Trophoblast cell (in vitro differentiated cells and primary cell): Measurements from ENCODE around the gene SLC38A1.

ENCODE experiments used
- DNase-seq, 2 donors: peaks; one replicate each; pipeline ENCODE4 v3.0.0-alpha.2; 2016
- H2AFZ ChIP-seq: 2 replicates; pipeline ENCODE4 v1.6.1; 2013; ENCODE audit warnings: low read length, moderate library complexity, mild to moderate bottlenecking; ENCODE audit not compliant: insufficient read depth, poor library complexity
- H2AK5ac ChIP-seq: 2 replicates; pipeline ENCODE4 v1.6.1; 2013; ENCODE audit warnings: mild to moderate bottlenecking, low read length
- H2BK120ac ChIP-seq: 2 replicates; pipeline ENCODE4 v1.6.1; 2013; ENCODE audit warnings: low read length, mild to moderate bottlenecking, moderate library complexity; ENCODE audit not compliant: insufficient read depth, poor library complexity
- H2BK12ac ChIP-seq: 2 replicates; pipeline ENCODE4 v1.6.1; 2013; ENCODE audit warnings: mild to moderate bottlenecking, low read length, moderate library complexity
- H2BK5ac ChIP-seq: 2 replicates; pipeline ENCODE4 v1.6.1; 2013; ENCODE audit warnings: low read length, low read depth, moderate library complexity, mild to moderate bottlenecking; ENCODE audit not compliant: poor library complexity
- H3K14ac ChIP-seq: 2 replicates; pipeline ENCODE4 v1.6.1; 2013; ENCODE audit warnings: mild to moderate bottlenecking, low read length
- H3K18ac ChIP-seq: 2 replicates; pipeline ENCODE4 v1.6.1; 2013; ENCODE audit warnings: mild to moderate bottlenecking, low read length
- H3K23ac ChIP-seq: 2 replicates; pipeline ENCODE4 v1.6.1; 2013; ENCODE audit warnings: low read length
- H3K27ac ChIP-seq: 2 replicates; pipeline ENCODE4 v1.5.1; 2013; ENCODE audit warnings: low read depth, mild to moderate bottlenecking, inconsistent platforms, low read length, moderate library complexity
- H3K27me3 ChIP-seq: 2 replicates; pipeline ENCODE4 v1.6.1; 2013; ENCODE audit warnings: inconsistent platforms, mild to moderate bottlenecking, low read length, moderate library complexity; ENCODE audit not compliant: insufficient read depth
- H3K36me3 ChIP-seq, 2 experiments: 1 replicate in 1 of 2; 2 replicates in 1 of 2; pipeline ENCODE4 v1.6.1; 2013; ENCODE audit warnings: low read length in 2 of 2, mild to moderate bottlenecking in 2 of 2, moderate library complexity in 1 of 2; ENCODE audit not compliant: insufficient read depth in 2 of 2, control insufficient read depth in 1 of 2
- H3K4ac ChIP-seq: 2 replicates; pipeline ENCODE4 v1.6.1; 2013; ENCODE audit warnings: low read depth, mild to moderate bottlenecking, low read length, moderate library complexity
- H3K4me1 ChIP-seq, 2 experiments: 1 replicate in 1 of 2; 2 replicates in 1 of 2; pipeline ENCODE4 v1.6.1; 2013; ENCODE audit warnings: low read length in 2 of 2, mild to moderate bottlenecking in 2 of 2, moderate library complexity in 1 of 2; ENCODE audit not compliant: insufficient read depth in 2 of 2, control insufficient read depth in 1 of 2
- H3K4me2 ChIP-seq: 2 replicates; pipeline ENCODE4 v1.6.1; 2013; ENCODE audit warnings: inconsistent platforms, mild to moderate bottlenecking, low read length, moderate library complexity
- H3K4me3 ChIP-seq: 2 replicates; pipeline ENCODE4 v1.5.1; 2013; ENCODE audit warnings: mild to moderate bottlenecking, low read depth, low read length, inconsistent platforms
- H3K79me1 ChIP-seq: one replicate; pipeline ENCODE4 v1.6.1; 2013; ENCODE audit warnings: low read length
- H3K79me2 ChIP-seq: 2 replicates; pipeline ENCODE4 v1.6.1; 2013; ENCODE audit warnings: low read length, mild to moderate bottlenecking; ENCODE audit not compliant: control insufficient read depth, insufficient read depth, poor library complexity
- H3K9ac ChIP-seq: 2 replicates; pipeline ENCODE4 v1.6.1; 2013; ENCODE audit warnings: mild to moderate bottlenecking, low read length
- H3K9me3 ChIP-seq: 2 replicates; pipeline ENCODE4 v1.6.1; 2013; ENCODE audit warnings: low read depth, mild to moderate bottlenecking, control low read depth, inconsistent platforms, low read length; ENCODE audit not compliant: insufficient read depth
- H4K12ac ChIP-seq: 2 replicates; pipeline ENCODE4 v1.6.1; 2013; ENCODE audit warnings: low read depth, mild to moderate bottlenecking, low read length, moderate library complexity
- H4K8ac ChIP-seq: 2 replicates; pipeline ENCODE4 v1.6.1; 2013; ENCODE audit warnings: low read depth, mild to moderate bottlenecking, low read length, moderate library complexity
- H4K91ac ChIP-seq: one replicate; pipeline ENCODE4 v1.6.1; 2013; ENCODE audit warnings: low read depth, mild to moderate bottlenecking, low read length, moderate library complexity
- WGBS: extraction: QIAGEN DNeasy Blood & Tissue Kit; methylation state at CpG from one replicate; pipeline ENCODE4 v1.1.7; 2013; ENCODE audit warnings: missing lambda C conversion rate; ENCODE audit not compliant: insufficient read length, insufficient coverage; ENCODE audit errors: extremely low coverage; 5-methylcytosine and 5-hydroxymethylcytosine counted together

Gene SLC38A1

GRCh38 chr12:46227616-46228015 lies 41.2 kb downstream of the SLC38A1 start:
- Histone ChIP-seq H3K4me1 (peaks cover 7 to 10% of the 10 kb centered on the region in 2 experiments), H3K23ac (no peak overlapping the region), H2BK120ac (no peak overlapping the region), H4K12ac (no peak overlapping the region), H3K4ac (peak overlapping the region; percentile 69), H3K27ac (no peak overlapping the region), H3K27me3 (no peaks in the 10 kb centered on the region), H3K79me1 (no peaks in the 10 kb centered on the region), H3K9ac (no peak overlapping the region), H3K9me3 (no peaks in the 10 kb centered on the region), H2BK5ac (no peak overlapping the region), H2BK12ac (no peak overlapping the region), H3K18ac (no peak overlapping the region), H3K14ac (no peak overlapping the region), H2AK5ac (no peak overlapping the region), H3K79me2 (peaks cover 9% of the 10 kb centered on the region), H4K91ac (no peak overlapping the region), H4K8ac (no peak overlapping the region), H3K36me3 (peaks cover 13 to 38% of the 10 kb centered on the region in 2 experiments), H2AFZ (no peak overlapping the region), H3K4me3 (no peak overlapping the region), H3K4me2 (no peak overlapping the region)
- no peak for DNase-seq
- WGBS = no CpG with 5 or more reads among the region's 2 CpGs

GRCh38 chr12:46224386-46224785 lies 44.5 kb downstream of the SLC38A1 start:
- Histone ChIP-seq H2BK12ac (peak overlapping the region; percentile 49), H3K4me1 (peaks cover 9 to 21% of the 10 kb centered on the region in 2 experiments), H2BK5ac (peak overlapping the region; percentile 73), H4K91ac (no peak overlapping the region), H3K14ac (peak overlapping the region; percentile 61), H2AFZ (no peak overlapping the region), H2BK120ac (no peak overlapping the region), H3K36me3 (peaks cover 11 to 27% of the 10 kb centered on the region in 2 experiments), H3K27me3 (no peaks in the 10 kb centered on the region), H3K4me3 (no peak overlapping the region), H3K79me1 (peaks cover 7% of the 10 kb centered on the region), H4K12ac (no peak overlapping the region), H3K9ac (no peak overlapping the region), H2AK5ac (no peak overlapping the region), H3K4me2 (no peak overlapping the region), H3K4ac (peak overlapping the region; percentile 36), H3K9me3 (no peaks in the 10 kb centered on the region), H4K8ac (peak overlapping the region; percentile 70), H3K79me2 (peaks cover 7% of the 10 kb centered on the region), H3K18ac (peak overlapping the region; percentile 82), H3K27ac (peak overlapping the region; percentile 43), H3K23ac (no peak overlapping the region)
- WGBS = no CpG with 5 or more reads among the region's 1 CpG
- no peak for DNase-seq

- Histone ChIP-seq H3K4me2 (no peak overlapping the region), H3K14ac (no peak overlapping the region), H2AK5ac (no peak overlapping the region), H3K36me3 (peaks cover 9 to 24% of the 10 kb centered on the region in 2 experiments), H3K4me3 (no peak overlapping the region), H3K27me3 (no peaks in the 10 kb centered on the region), H3K79me2 (peaks cover 6% of the 10 kb centered on the region), H4K8ac (no peak overlapping the region), H3K23ac (no peak overlapping the region), H4K91ac (no peak overlapping the region), H3K9me3 (no peaks in the 10 kb centered on the region), H2BK5ac (no peak overlapping the region), H3K79me1 (peaks cover 12% of the 10 kb centered on the region), H3K27ac (no peak overlapping the region), H2BK120ac (no peak overlapping the region), H3K4ac (no peak overlapping the region), H3K9ac (no peak overlapping the region), H3K18ac (no peak overlapping the region), H2BK12ac (no peak overlapping the region), H3K4me1 (peaks cover 12 to 31% of the 10 kb centered on the region in 2 experiments), H2AFZ (no peak overlapping the region), H4K12ac (no peak overlapping the region)
- WGBS = no CpG with 5 or more reads among the region's 5 CpGs
- DNase-seq = no peak
These were observed 45.8 kb downstream of the SLC38A1 start for GRCh38 chr12:46223047-46223446.

- H3K27ac ChIP-seq = peak overlapping the region; percentile 33
- no peak overlapping the region for H2BK12ac ChIP-seq
- WGBS = no CpG with 5 or more reads among the region's 1 CpG
- H2AFZ ChIP-seq = no peak overlapping the region
- H3K23ac ChIP-seq = no peak overlapping the region
- no peak overlapping the region for H2BK5ac ChIP-seq
- peaks cover 12 to 31% of the 10 kb centered on the region in 2 experiments for H3K4me1 ChIP-seq
- H3K9me3 ChIP-seq = no peaks in the 10 kb centered on the region
- peaks cover 9 to 21% of the 10 kb centered on the region in 2 experiments for H3K36me3 ChIP-seq
- H4K91ac ChIP-seq = no peak overlapping the region
- no peak overlapping the region for H4K8ac ChIP-seq
- no peak overlapping the region for H3K4me2 ChIP-seq
- H4K12ac ChIP-seq = no peak overlapping the region
- no peak overlapping the region for H3K18ac ChIP-seq
- H2AK5ac ChIP-seq = no peak overlapping the region
- H3K4me3 ChIP-seq = no peak overlapping the region
- peaks cover 12% of the 10 kb centered on the region for H3K79me1 ChIP-seq
- no peak overlapping the region for H3K4ac ChIP-seq
- H3K9ac ChIP-seq = no peak overlapping the region
- H3K79me2 ChIP-seq = peaks cover 6% of the 10 kb centered on the region
- H3K27me3 ChIP-seq = no peaks in the 10 kb centered on the region
- H2BK120ac ChIP-seq = no peak overlapping the region
- no peak for DNase-seq
- no peak overlapping the region for H3K14ac ChIP-seq
These were observed 46.2 kb downstream of the SLC38A1 start for GRCh38 chr12:46222636-46223035.
